ENCODE measurements around the gene B4GALT2.

B4GALT2 gene

GRCh38 chr1:44000122-44000665 is 21.2 kb downstream of the B4GALT2 start:
- H3K36me3 ChIP-seq (ENCODE audit: control insufficient read depth, insufficient read depth, low read length) = no peaks in the 10 kb centered on the region
- TF ChIP-seq CTCF (IDR thresholded peaks at IDR 0.05; ENCODE audit: insufficient read depth, low read length, poor library complexity, severe bottlenecking) = no peak
- no peak for DNase-seq (ENCODE audit: extremely low read depth, insufficient read length)
- no peaks in the 10 kb centered on the region for H3K27me3 ChIP-seq (replicated peaks; ENCODE audit: control insufficient read depth, insufficient read depth, low read length)
- no peak overlapping the region for H3K4me3 ChIP-seq (replicated peaks; ENCODE audit: low read depth, low read length)

GRCh38 chr1:44002165-44002564 is 23.2 kb downstream of the B4GALT2 start:
- Histone ChIP-seq H3K27me3 (replicated peaks; ENCODE audit: control insufficient read depth, insufficient read depth, low read length) (no peaks in the 10 kb centered on the region), H3K4me3 (replicated peaks; ENCODE audit: low read depth, low read length) (no peak overlapping the region), H3K36me3 (ENCODE audit: control insufficient read depth, insufficient read depth, low read length) (no peaks in the 10 kb centered on the region)
- no peak for TF ChIP-seq CTCF (IDR thresholded peaks at IDR 0.05; ENCODE audit: insufficient read depth, low read length, poor library complexity, severe bottlenecking)
- no peak for DNase-seq (ENCODE audit: extremely low read depth, insufficient read length)

DNA sequence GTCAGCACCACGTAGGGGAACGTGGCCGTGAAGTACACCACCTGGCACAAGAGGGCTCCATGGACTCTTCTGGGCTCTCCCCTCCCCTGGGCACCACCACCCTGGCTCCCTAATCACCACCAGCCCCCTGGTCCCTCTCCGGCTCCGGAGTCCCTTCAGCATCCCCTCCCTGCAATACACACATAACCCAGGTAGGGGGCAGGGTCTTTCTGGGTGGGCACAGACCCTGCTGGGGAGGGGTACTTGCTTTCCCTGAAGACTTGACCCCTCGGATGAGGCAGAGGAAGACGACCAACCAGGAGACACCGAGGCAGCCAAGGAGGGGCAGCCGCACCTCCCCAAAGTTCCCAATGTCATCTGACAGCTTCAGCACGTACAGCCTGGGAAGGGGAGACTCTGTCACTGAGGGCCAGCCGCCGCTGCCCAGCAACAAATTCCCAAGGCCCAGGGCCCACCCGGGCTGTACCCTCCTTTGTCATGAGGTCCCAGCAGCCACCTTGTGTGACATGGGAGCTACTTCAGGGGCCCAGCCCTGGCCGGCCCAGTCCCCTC is 23.7 kb downstream of the B4GALT2 start:
- Histone ChIP-seq H3K27me3 (replicated peaks; ENCODE audit: control insufficient read depth, insufficient read depth, low read length) (no peaks in the 10 kb centered on the region), H3K4me3 (replicated peaks; ENCODE audit: low read depth, low read length) (no peak overlapping the region), H3K36me3 (ENCODE audit: control insufficient read depth, insufficient read depth, low read length) (no peaks in the 10 kb centered on the region)
- no peak for TF ChIP-seq CTCF (IDR thresholded peaks at IDR 0.05; ENCODE audit: insufficient read depth, low read length, poor library complexity, severe bottlenecking)
- no peak for DNase-seq (ENCODE audit: extremely low read depth, insufficient read length)

GRCh38 chr1:44008259-44008658 is 29.2 kb downstream of the B4GALT2 start:
- TF ChIP-seq CTCF (IDR thresholded peaks at IDR 0.05; ENCODE audit: insufficient read depth, low read length, poor library complexity, severe bottlenecking) = no peak
- no peak overlapping the region for H3K4me3 ChIP-seq (replicated peaks; ENCODE audit: low read depth, low read length)
- no peak for DNase-seq (ENCODE audit: extremely low read depth, insufficient read length)

GRCh38 chr1:44010935-44011471 is 32.0 kb downstream of the B4GALT2 start:
- Histone ChIP-seq H3K27me3 (replicated peaks; ENCODE audit: control insufficient read depth, insufficient read depth, low read length) (no peaks in the 10 kb centered on the region), H3K4me3 (replicated peaks; ENCODE audit: low read depth, low read length) (no peak overlapping the region), H3K36me3 (ENCODE audit: control insufficient read depth, insufficient read depth, low read length) (no peaks in the 10 kb centered on the region)
- no peak for TF ChIP-seq CTCF (IDR thresholded peaks at IDR 0.05; ENCODE audit: insufficient read depth, low read length, poor library complexity, severe bottlenecking)
- DNase-seq (ENCODE audit: extremely low read depth, insufficient read length) = no peak

More at GRCh38 chr1:44008259-44008658, 29.2 kb downstream of the B4GALT2 start:
- Histone ChIP-seq H3K27me3 (replicated peaks; ENCODE audit: control insufficient read depth, insufficient read depth, low read length) (no peaks in the 10 kb centered on the region), H3K36me3 (ENCODE audit: control insufficient read depth, insufficient read depth, low read length) (no peaks in the 10 kb centered on the region)

Data from GM06990 (cell line).